ENCODE results near the gene ABLIM1. TPM values are rescaled to one million over a fixed set of nuclear protein-coding genes. Genes with fewer than 3 reads are reported as not detected.

The ABLIM1 gene
- total RNA-seq, 1 experiment from 2014 or later: 79.3 TPM

- no peak for TF ChIP-seq CTCF (IDR thresholded peaks at IDR 0.05; ENCODE audit: insufficient read depth in 1 of 2, low read depth in 1 of 2, low read length in 1 of 2, severe bottlenecking in 1 of 2, unreplicated experiment in 1 of 2)
- CTCF ChIA-PET: interaction anchor here (1.1 kb wide), 1 partner anchor 97 kb away, joined by 3 read pairs; no protein-coding TSS in a partner anchor
- H3K27me3 ChIP-seq (replicated peaks; ENCODE audit: control insufficient read depth, insufficient read depth, low read length): peaks cover 3% of the 10 kb centered on the region
Measured at GRCh38 chr10:114401195-114401791, 256.8 kb downstream of the ABLIM1 start.

GRCh38 chr10:114400091-114400490, 258.0 kb downstream of the ABLIM1 start:
- Mint-ChIP-seq H3K9me3 (ENCODE audit: unreplicated experiment) (no peaks in the 10 kb centered on the region), H3K36me3 (ENCODE audit: insufficient read depth, unreplicated experiment) (no peaks in the 10 kb centered on the region), H3K27me3 (ENCODE audit: insufficient read depth, unreplicated experiment) (peaks cover 8% of the 10 kb centered on the region), H3K27ac (ENCODE audit: unreplicated experiment) (no peak overlapping the region), H3K4me3 (ENCODE audit: unreplicated experiment) (no peak overlapping the region), H3K4me1 (ENCODE audit: low read depth, unreplicated experiment) (peaks cover 10% of the 10 kb centered on the region)
- Histone ChIP-seq H3K9me3 (no peaks in the 10 kb centered on the region), H3K27me3 (replicated peaks; ENCODE audit: control insufficient read depth, insufficient read depth, low read length) (peaks cover 3% of the 10 kb centered on the region), H3K4me1 (peaks cover 13% of the 10 kb centered on the region; the same call in 1 of the 2 replicates), H3K4me3 (ENCODE audit: low read depth, low read length) (no peak overlapping the region), H3K36me3 (ENCODE audit: control insufficient read depth, insufficient read depth, low read length) (no peaks in the 10 kb centered on the region)
- TF ChIP-seq CTCF (IDR thresholded peaks at IDR 0.05; ENCODE audit: insufficient read depth in 1 of 2, low read depth in 1 of 2, low read length in 1 of 2, severe bottlenecking in 1 of 2, unreplicated experiment in 1 of 2): no peak
- CTCF ChIA-PET: no interaction called here
- intact Hi-C loops (cut with micrococcal nuclease; ENCODE audit: unreplicated experiment): no loop called here
- POLR2A ChIA-PET: no interaction called here
- no peak for DNase-seq
- no TSS peak for BruUV-seq (replicated peaks)

More at GRCh38 chr10:114401195-114401791, 256.8 kb downstream of the ABLIM1 start:
- POLR2A ChIA-PET: no interaction called here
- Histone ChIP-seq H3K9me3 (no peaks in the 10 kb centered on the region), H3K4me1 (peaks cover 13% of the 10 kb centered on the region; the same call in 1 of the 2 replicates), H3K36me3 (ENCODE audit: control insufficient read depth, insufficient read depth, low read length) (no peaks in the 10 kb centered on the region), H3K4me3 (ENCODE audit: low read depth, low read length) (no peak overlapping the region)
- H3K27me3 Mint-ChIP-seq (ENCODE audit: insufficient read depth, unreplicated experiment): peaks cover 10% of the 10 kb centered on the region
- no peaks in the 10 kb centered on the region for H3K9me3 Mint-ChIP-seq (ENCODE audit: unreplicated experiment)
- peaks cover 10% of the 10 kb centered on the region for H3K4me1 Mint-ChIP-seq (ENCODE audit: low read depth, unreplicated experiment)
- H3K4me3 Mint-ChIP-seq (ENCODE audit: unreplicated experiment): no peak overlapping the region
- no peak overlapping the region for H3K27ac Mint-ChIP-seq (ENCODE audit: unreplicated experiment)
- DNase-seq: no peak
- H3K36me3 Mint-ChIP-seq (ENCODE audit: insufficient read depth, unreplicated experiment): no peaks in the 10 kb centered on the region
- no TSS peak for BruUV-seq (replicated peaks)
- intact Hi-C loops (cut with micrococcal nuclease; ENCODE audit: unreplicated experiment): no loop called here

GRCh38 chr10:114399576-114399975, 258.5 kb downstream of the ABLIM1 start:
- H3K27me3 Mint-ChIP-seq (ENCODE audit: insufficient read depth, unreplicated experiment): peaks cover 8% of the 10 kb centered on the region
- H3K9me3 Mint-ChIP-seq (ENCODE audit: unreplicated experiment): no peaks in the 10 kb centered on the region
- intact Hi-C loops (cut with micrococcal nuclease; ENCODE audit: unreplicated experiment): no loop called here
- Histone ChIP-seq H3K9me3 (no peaks in the 10 kb centered on the region), H3K4me1 (peaks cover 13% of the 10 kb centered on the region; the same call in 1 of the 2 replicates), H3K36me3 (ENCODE audit: control insufficient read depth, insufficient read depth, low read length) (no peaks in the 10 kb centered on the region), H3K27me3 (replicated peaks; ENCODE audit: control insufficient read depth, insufficient read depth, low read length) (peaks cover 3% of the 10 kb centered on the region), H3K4me3 (ENCODE audit: low read depth, low read length) (no peak overlapping the region)
- CTCF ChIA-PET: no interaction called here
- peaks cover 10% of the 10 kb centered on the region for H3K4me1 Mint-ChIP-seq (ENCODE audit: low read depth, unreplicated experiment)
- H3K4me3 Mint-ChIP-seq (ENCODE audit: unreplicated experiment): no peak overlapping the region
- DNase-seq: no peak
- H3K36me3 Mint-ChIP-seq (ENCODE audit: insufficient read depth, unreplicated experiment): no peaks in the 10 kb centered on the region
- H3K27ac Mint-ChIP-seq (ENCODE audit: unreplicated experiment): no peak overlapping the region
- no TSS peak for BruUV-seq (replicated peaks)
- POLR2A ChIA-PET: no interaction called here
- no peak for TF ChIP-seq CTCF (IDR thresholded peaks at IDR 0.05; ENCODE audit: insufficient read depth in 1 of 2, low read depth in 1 of 2, low read length in 1 of 2, severe bottlenecking in 1 of 2, unreplicated experiment in 1 of 2)
